ENCODE measurements around the gene GOT2.
"Not testable (repeated sequence)": the region's sequence is repeated elsewhere in the genome, so short reads cannot be mapped to it uniquely, and the experiment has no call there.

GOT2 gene

DNA sequence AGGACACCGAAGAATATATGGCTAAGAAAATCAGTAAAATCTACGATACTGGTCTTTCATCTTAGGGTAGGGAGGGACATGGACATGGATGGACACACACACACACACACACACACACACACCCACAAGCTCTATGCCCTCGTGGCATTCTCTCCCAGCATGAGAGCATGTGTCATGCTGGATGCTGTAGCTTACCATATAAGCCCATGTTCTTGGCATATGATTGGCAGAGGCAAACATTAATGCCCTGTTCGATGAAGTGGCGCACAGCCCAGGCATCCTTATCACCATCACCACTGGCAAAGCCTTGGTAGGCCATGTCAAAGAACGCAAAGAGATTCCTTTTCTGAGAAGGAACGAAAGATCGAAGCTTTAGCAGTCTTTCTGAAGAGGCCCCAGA, 17.6 kb downstream of the GOT2 start:
- no peak for DNase-seq

DNA sequence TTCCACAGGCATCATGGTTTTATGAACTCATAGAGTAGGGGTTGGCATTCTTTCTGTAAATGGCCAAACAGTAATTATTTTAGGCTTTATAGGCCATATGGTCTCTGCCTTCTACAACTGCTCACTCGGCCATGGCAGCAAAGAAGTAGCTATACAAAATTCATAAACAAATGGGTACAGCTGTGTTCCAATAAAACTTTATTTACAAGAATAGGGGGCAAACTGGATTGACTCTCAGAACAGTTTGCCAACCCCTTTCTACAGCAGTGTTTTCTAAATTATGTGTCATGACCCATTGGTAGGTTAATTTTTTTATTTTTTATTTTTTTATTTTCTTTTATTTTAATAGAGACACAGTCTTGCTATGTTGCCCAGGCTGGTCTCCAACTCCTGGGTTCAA, 20.4 kb downstream of the GOT2 start:
- no peak for DNase-seq

DNA sequence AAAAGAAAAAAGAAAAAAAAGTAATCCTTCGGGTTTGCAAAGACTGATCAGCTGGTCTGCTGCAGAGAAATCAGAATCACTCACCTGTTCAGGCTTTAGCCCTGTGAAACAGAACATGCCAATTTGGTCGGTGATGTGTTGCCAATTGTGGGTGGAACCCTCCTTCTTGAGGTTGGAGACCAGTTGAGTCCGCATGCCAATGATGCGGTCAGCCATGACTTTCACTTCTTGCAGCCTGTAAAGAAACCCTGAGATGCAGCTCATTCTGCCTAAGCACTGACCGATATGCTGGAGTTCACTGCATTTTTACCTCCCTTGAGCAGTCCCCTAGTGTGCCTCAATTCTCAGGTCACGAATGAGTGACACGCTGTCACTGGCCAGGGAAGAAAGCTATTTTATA, 24.8 kb downstream of the GOT2 start:
- DNase-seq = no peak

DNA sequence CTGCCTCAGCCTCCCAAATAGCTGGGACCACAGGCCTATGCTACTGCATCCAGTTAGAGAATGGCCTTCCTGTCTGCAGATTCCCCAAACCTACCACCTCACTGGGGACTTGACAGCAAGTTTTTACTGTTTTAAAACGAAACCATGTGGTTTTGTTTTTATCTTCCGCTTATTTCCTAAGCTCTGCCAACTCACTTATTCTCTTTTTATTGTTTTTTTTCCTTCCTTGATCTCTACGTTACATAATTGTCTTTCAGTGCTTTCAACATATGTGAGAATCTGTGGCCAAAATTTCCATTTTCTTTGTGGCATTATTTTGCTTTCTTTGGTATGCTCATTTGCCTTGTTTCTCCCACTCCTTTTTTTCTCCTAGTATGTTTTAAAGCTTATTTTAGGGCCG, 35.0 kb downstream of the GOT2 start:
- DNase-seq = no peak

DNA sequence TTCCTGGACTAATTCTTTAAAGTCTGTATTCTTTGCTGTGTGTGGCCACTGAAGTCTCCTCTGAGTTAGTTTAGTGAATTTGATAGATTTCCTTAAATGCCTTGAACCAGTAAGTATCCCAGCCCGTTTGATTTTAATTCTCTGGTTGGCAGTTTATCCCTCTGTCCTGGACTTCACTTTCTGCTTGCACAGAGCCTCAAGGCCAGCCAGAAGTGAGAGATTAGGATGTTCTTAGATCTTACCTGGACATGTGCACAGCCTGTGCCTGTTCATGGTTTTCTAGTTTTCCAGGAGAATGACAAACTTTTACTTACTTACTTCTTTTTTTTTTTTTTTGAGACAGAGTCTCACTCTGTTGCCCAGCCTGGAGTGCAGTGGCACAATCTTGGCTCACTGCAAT, 38.7 kb downstream of the GOT2 start:
- DNase-seq = no peak

DNA sequence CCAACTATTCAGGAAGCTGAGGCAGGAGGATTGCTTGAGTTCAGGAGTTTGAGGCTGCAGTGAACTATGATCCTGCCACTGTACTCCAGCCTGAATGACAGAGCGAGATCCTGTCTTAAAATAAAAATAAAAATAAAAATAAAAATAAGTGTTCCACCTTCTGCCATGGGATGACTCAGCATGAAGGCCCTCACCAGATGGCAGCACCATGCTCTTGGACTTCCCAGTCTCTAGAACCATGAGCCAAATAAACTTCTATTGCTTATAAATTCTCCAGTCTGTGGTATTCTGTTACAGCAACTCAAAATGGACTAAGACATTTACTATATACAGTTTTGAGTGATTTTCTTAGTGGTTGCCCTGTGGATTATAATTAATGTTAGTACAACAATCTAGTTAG, 41.7 kb downstream of the GOT2 start:
- DNase-seq = no peak

DNA sequence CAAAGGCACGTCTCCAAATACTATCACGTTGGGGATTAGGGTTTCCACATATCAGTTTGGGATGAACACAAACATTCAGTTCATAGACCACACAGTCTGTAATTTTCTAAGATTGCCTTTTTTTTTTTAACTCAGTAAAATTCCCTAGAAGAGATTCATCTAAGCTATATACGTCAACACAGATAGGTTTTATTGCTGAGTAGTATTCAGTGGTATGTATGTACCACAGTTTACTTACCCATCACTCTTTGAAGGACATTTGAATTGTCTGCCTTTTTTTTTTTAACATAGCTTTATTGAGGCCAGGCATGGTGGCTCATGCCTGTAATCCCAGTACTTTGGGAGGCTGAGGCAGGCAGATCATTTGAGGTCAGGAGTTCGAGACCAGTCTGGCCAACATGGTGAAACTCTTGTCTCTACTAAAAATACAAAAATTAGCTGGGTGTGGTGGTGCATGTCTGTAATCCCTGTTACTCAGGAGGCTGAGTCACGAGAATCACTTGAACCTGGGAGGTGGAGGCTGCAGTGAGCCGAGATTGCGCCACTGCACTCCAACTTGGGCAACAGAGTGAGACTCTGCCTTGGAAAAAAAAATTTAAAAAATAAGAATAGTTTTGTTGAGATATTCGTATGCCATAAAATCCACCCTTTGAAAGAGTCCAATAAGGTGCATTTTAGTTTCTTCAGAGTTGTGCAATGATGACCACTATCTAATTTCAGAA, 47.0 kb downstream of the GOT2 start:
- DNase-seq = not testable (repeated sequence)

DNA sequence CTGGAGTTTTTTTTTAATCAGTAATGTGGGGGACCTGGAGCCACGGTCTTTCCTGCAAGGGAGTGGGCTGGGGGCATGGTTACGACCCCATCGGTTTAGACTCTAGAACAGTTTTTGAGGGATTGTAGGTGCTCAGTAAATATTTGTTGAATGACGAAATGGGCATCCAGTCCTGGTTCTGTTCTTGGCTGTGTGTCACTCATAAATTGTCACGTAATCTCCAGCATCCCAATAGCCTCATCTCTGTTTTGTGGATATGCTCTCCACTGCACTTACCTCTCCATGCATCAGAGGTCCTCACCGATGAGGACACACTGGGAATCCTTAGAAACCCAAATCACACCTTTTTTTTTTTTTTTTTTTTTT, 49.0 kb downstream of the GOT2 start:
- no peak for DNase-seq

DNA sequence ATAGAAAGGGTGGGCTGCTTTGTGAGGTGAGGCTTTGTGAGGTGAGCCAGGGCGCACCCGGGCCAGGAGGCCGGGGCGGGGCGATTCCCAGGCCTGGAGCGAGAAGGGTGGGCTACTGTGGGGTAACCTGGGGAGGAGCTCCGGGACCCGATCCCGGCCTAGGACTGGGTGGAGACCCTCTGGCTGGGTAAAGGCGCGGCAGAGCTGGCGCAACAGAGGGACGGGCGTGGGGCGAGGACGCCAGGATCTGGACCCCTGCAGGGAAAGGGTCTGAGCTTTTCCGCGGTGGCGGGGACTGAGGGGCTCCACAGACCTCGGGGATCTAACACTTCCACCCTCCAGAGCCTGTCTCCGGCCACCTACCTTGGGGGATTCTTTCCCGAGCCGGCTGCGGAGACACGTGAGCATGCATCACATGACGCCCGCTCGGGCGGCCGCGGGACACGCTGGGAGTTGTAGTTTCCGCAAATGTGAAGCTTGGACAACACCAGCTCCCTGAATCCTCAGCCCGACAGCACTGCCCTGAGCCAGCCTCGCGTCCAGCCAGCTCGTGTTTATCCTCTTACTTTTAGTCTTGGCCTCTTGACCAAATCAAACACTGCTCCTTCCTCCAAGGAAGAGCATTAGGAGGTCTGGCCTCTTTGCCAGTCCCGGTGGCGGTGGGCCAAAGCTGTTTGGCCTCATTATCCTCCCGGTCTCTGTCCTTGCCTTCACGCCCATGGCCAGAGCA, 49.6 kb downstream of the GOT2 start, which contains the start of gene SLC38A7:
Gene SLC38A7, minus strand, starts transcription at position 417 of the 730 bp plus-strand sequence. CDS start 4,644 bp downstream, outside the sequence.
- peak; percentile 62 for DNase-seq

DNA sequence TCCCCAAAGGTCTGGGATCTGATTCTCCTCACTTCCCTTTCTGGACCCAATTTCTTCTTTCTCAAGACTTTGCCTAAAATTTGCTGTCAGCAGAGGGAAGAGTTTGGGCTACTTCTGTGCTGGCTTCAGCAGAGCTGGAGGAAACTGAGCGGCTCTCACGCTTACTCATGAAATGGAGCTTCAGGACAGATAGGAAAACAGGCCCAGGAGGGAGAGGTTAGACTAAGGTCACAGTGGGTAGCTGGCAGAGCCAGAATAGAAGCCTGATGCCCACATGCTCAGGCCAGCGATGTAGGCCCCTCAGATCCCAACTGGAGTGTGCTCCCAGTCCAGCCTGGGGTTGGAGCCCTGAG, 50.1 kb downstream of the GOT2 start:
- DNase-seq = no peak

DNA sequence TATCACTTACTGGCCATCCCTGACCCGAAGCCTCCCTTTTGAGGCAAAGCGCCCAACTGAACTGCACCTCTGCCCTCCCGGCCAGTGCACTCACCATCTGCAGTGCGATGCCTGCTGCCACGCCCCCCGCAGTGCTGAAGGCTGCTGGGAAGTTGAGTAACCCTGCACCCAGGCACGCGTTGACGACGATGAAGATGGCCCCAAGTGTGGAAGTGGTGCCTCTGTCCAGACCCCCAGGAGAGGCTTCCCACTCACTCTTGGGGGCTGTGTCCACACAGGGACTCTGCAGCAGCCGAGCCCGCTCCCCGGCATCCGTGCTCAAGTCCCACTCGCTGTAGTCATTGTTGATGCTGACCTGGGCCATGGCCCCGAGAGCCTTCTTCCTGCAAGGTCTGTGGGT, 54.4 kb downstream of the GOT2 start:
- DNase-seq = no peak

DNA sequence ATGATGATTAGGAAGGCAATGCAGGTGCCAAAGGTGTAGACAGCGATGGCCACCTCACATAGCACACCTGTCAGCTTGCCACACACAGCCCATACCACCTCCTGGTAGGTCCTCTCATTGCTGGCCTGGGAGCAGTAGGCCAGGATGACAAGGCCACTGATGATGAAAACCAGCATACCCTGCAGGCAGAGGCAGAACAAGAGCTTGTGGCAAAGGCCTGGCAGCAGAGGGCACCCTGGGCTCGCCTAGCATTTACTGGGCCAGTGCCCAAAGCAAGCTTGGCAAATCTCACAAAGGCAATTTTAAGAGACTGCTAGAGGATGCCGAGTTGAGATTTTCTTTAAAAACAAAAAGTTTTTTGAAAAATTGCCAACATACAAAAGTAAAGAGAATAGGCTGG, 55.4 kb downstream of the GOT2 start:
- no peak for DNase-seq

DNA sequence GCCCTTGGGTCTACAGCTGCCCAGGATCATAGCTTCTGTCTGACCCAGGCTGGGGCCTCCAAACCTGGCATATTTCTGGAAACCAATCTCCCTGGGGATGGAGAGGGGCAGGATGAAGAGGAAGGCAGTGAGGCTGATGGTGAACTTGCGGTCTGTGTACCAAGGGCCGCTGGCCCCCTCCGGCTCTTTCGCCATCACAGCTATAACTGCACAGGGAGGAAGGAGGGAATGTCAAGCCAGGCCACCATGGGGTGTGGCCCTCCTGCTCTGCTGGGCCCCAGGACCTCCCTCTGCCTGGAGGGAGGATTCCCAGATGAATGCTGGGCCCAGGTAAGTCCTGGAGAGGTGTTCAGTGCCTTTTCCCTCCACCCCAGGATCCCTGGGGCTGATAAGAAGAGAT, 55.8 kb downstream of the GOT2 start:
- DNase-seq = no peak

DNA sequence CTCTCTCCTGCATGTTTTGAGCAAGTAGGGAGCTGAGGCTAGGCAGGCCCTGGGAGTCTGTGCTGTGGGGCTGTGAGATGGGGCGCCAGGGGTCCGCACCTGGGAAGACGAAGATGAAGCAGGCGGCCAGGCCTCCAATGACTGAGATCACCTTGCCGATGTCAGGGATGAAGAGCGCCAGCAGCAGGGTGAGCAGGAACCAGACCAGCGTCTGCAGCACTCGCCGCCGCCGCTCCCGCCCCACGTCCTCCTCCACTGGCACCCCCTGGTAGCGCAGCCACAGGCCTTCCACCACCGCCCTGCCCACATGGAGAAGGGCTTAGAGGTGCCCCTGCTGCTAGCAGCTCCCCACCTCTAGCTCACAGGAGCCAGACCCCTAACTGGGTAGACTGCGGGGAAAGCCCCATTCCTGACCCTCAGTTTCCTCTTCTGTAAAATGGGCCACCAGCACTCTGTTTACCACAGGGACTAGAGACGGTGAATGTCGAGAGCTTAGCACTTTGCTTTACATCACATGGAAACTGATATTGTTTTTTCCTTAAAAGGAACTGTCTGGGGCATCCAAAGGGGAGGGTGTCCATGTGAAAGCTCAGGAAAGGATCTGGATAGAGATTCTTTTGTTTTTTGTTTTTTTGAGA, 63.1 kb downstream of the GOT2 start:
- no peak for DNase-seq

DNA sequence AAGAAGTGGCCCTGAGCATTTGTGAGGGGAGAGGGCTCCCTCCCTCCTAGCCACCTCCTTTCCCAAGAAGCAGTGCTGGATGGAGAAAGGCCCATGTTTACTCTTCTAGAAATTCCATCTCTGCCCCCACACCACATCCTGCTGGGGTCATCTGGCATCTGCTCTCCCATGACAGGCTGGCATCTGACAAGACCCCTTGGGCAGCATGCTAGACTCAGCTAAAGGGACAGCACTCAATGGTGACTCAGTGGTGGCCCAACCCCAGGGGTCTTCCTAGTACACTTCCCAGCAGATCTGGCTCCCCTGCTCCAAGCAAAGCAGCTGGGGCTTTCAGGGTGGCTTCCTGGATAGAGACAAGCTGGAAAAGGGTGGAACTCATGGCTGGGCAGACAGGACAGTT, 63.9 kb downstream of the GOT2 start:
- no peak for DNase-seq

DNA sequence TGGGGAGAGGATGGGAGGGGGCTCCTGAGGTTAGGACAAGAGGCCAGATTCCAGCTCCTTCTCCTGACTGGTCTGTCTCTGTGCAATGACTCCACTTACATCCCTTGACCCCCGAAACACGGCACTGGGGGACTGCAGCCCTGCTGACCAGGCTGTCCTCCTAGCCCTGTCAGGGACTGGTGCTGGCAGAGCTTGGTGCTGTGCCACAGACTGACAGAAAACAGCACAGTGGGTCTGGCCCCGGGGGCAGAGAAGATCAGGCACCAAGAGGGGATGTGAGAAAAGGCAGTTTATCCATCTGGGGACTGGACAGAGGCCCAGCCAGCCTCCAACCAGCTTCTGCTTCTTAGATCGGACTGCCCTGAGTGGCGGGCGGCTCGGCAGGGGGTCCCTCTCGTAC, 68.9 kb downstream of the GOT2 start:
- no peak for DNase-seq

DNA sequence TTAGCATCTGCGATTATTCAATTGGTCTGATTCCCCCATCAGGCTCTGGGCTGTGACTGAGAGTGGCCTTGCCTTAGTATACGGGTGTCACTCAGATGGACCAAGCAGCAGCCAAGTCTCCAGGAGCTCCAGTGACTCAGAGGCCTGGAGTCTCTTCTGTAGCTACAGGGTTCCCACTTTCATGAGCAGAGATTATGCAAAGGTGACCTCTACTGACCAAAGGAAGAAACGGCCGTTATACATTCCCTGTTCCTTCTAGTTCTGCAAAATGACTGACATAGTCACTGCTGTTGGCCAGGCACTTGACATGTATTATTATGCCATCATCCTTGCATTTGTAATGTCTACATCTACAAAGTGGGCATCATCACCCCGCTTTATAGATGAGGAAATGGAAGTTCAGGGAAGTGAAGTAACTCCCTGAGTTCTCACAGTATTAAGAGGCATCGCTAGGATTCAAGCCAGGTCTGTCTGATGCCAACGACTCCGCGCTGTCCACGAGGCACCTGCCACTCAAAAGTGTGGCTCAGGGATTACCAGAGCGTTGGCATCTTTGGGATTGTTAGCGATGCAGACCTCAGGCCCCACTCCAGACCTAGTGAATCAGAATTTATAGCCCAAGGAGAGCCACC, 72.8 kb downstream of the GOT2 start:
- peak; percentile 40 for DNase-seq

DNA sequence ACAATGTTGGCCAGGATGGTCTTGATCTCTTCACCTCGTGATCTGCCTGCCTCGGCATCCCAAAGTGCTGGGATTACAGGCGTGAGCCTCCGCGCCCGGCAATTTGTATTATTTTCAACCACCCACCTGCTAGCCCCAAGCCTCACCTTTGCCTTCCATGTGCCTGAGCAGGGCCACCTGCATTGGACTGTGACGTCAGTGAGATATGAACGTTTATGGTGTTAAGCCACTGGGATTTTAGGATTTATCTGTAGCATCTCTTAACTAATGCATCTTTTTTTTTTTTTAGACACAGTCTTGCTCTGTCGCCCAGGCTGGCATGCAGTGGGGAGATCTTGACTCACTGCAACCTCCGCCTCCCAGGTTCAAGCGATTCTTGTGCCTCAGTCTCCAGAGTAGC, 74.2 kb downstream of the GOT2 start:
- not testable (repeated sequence) for DNase-seq

DNA sequence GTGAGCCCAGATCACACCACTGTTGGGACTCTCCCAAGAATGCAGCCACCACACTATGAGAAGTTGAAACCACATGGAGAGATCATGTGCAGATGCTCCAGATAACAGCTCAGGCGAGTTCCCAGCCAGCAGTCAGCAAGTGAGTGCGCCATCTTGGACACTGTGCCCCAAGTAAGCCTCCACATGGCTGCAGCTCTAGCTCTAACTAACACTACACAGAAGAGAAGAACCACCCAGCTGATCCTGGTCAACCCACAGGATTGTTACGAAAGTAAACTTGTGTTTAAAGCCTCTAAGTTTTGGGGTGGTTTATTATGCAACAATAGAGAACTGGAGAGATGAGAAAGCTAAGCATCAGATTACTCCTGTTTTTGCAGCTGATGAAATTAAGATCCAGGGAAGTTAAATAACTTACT, 75.3 kb downstream of the GOT2 start:
- no peak for DNase-seq
